Measurements from ENCODE around the gene PLB1.

DNA sequence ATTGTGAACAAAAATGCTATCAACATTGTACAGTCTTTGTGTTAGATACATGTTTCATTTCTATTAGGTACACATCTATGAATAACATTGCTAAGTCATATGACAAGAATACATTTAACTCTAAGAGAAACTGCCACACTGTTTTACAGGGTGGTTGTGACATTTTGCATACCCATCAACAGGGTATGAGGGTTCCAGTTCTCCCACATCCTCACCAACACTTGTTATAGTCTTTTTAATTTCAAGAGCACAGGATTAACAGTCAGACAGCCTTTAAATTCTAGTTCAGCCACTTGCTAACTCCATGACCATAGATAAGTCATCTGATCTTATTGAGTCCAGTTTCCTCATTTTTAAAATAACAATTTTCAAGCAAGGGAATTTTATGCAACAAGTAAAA is 163.3 kb downstream of the PLB1 start:
- TF ChIP-seq, protein P1, sequence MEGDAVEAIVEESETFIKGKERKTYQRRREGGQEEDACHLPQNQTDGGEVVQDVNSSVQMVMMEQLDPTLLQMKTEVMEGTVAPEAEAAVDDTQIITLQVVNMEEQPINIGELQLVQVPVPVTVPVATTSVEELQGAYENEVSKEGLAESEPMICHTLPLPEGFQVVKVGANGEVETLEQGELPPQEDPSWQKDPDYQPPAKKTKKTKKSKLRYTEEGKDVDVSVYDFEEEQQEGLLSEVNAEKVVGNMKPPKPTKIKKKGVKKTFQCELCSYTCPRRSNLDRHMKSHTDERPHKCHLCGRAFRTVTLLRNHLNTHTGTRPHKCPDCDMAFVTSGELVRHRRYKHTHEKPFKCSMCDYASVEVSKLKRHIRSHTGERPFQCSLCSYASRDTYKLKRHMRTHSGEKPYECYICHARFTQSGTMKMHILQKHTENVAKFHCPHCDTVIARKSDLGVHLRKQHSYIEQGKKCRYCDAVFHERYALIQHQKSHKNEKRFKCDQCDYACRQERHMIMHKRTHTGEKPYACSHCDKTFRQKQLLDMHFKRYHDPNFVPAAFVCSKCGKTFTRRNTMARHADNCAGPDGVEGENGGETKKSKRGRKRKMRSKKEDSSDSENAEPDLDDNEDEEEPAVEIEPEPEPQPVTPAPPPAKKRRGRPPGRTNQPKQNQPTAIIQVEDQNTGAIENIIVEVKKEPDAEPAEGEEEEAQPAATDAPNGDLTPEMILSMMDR (conservative IDR thresholded peaks at IDR 0.05; ENCODE audit: low read depth, low read length): no peak
- no peak for TF ChIP-seq EZH2phosphoT487 (IDR thresholded peaks at IDR 0.05; ENCODE audit: borderline replicate concordance, low read length)
